Measurements from ENCODE around the gene STIM2.

- TF ChIP-seq CTCF (conservative IDR thresholded peaks at IDR 0.05) (no peak), ZFX (IDR thresholded peaks at IDR 0.05) (no peak)
These were observed 205.9 kb downstream of the STIM2 start for GRCh38 chr4:27066591-27066990.

Measured in C4-2B (cell line).